Esophagus muscularis mucosa (tissue), 4 donors: ENCODE measurements around the gene DHRS3.

Experiments
- CTCF ChIP-seq, 3 experiments: fragments of 200-600 bp in 2 of 3; fragments of 450-650 bp in 1 of 3; sonication (generic) in 2 of 3; IDR thresholded peaks; one replicate each; pipeline ENCODE4 v1.5.1; 2017 to 2019; ENCODE audit warnings: antibody characterized with exemption in 3 of 3, mild to moderate bottlenecking in 2 of 3, moderate library complexity in 1 of 3
- EP300 ChIP-seq: sonication (generic); formaldehyde crosslinking; IDR thresholded peaks from one replicate; pipeline ENCODE4 v1.6.1; 2017; ENCODE audit warnings: antibody characterized with exemption
- POLR2A ChIP-seq: fragments of 450-650 bp; IDR thresholded peaks from one replicate; pipeline ENCODE4 v1.6.1; 2017; ENCODE audit warnings: antibody characterized with exemption, moderate library complexity, mild to moderate bottlenecking, low read depth
- POLR2AphosphoS5 ChIP-seq, 2 donors: sonication (generic); formaldehyde crosslinking; IDR thresholded peaks; one replicate each; pipeline ENCODE4 v1.6.1; 2017; ENCODE audit warnings: antibody characterized with exemption in 2 of 2

- no peak for TF ChIP-seq POLR2A
- TF ChIP-seq CTCF (IDR thresholded peaks at IDR 0.05) = no peak
- no peak for TF ChIP-seq POLR2AphosphoS5 (IDR thresholded peaks at IDR 0.05)
- TF ChIP-seq EP300 = no peak
These were observed 11.5 kb upstream of the DHRS3 start for GRCh38 chr1:12629511-12629956.
